ENCODE results near the gene NCOA1.
"Not testable (repeated sequence)": the region's sequence is repeated elsewhere in the genome, so short reads cannot be mapped to it uniquely, and the experiment has no call there.

The NCOA1 gene

DNA sequence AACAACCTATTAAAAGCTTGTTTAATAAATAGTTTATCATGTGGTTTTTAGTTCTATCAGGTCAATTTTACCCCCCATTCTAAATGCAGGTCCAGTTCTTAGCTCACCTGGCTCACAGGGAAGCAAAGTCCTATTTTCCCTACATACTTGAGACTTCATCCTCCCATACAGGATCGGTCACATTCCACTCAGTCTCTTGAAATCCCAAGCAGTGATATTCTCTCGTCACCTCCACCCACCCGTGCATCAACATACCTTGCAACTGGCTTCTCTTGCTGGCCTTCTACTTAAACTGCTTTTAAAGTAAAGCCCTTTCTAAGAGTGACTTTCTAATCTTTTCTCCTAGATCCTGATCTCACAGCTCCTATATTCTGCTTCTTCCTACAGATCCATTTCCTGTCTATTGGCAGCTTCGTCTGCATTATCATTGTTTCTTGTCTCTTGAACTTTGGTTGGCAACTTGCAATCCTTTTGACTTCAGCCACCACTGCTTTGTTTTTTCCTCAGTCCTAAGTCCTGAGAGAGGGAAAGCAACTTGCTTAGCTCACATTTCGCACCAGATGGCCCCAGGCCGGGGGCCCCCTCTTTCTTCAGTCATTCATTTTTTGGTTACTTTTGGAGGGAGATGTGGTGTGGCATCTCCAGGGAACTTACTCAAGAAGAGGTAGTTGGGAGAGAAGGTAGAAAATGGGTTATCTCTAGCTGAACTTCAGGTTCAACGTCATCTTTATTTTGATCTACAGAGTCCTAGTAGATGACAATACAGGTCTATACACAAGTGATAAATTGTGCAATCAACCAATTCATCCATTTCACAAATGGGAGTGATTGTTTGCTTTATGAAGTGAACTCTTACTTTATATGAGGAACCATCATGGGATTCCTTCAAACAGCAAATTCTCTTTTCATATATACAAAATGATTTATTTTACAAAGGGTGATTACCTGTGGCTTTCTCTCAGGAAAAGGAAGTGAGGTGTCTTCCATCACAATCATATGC lies 23.9 kb upstream of the NCOA1 start:
- in situ Hi-C loops (cut with MboI; ENCODE audit: low sequenced_read_pairs, unreplicated experiment): no loop called here
- TF ChIP-seq, protein P1, sequence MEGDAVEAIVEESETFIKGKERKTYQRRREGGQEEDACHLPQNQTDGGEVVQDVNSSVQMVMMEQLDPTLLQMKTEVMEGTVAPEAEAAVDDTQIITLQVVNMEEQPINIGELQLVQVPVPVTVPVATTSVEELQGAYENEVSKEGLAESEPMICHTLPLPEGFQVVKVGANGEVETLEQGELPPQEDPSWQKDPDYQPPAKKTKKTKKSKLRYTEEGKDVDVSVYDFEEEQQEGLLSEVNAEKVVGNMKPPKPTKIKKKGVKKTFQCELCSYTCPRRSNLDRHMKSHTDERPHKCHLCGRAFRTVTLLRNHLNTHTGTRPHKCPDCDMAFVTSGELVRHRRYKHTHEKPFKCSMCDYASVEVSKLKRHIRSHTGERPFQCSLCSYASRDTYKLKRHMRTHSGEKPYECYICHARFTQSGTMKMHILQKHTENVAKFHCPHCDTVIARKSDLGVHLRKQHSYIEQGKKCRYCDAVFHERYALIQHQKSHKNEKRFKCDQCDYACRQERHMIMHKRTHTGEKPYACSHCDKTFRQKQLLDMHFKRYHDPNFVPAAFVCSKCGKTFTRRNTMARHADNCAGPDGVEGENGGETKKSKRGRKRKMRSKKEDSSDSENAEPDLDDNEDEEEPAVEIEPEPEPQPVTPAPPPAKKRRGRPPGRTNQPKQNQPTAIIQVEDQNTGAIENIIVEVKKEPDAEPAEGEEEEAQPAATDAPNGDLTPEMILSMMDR (IDR thresholded peaks at IDR 0.05; ENCODE audit: borderline replicate concordance, control extremely low read depth, extremely low read depth, insufficient read depth, missing control alignments): no peak
- DNase-seq (ENCODE audit: low spot score): no peak

DNA sequence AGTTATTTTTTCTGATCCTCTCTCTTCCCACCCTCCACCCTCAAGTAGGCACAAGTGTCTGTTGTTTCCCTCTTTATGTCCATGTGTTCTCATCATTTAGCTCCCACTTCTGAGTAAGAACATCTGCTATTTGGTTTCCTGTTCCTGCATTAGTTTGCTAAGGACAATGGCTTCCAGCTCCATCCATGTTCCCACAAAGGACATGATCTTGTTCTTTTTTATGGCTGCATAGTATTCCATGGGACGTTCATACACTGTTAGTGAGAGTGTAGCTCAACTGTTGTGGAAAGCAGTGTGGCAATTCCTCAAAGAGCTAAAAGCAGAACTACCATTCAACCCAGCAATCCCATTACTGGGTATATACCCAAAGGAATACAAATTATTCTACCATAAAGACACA lies 22.6 kb upstream of the NCOA1 start:
- DNase-seq (ENCODE audit: low spot score); in situ Hi-C loops (cut with MboI; ENCODE audit: low sequenced_read_pairs, unreplicated experiment): not testable (repeated sequence)

DNA sequence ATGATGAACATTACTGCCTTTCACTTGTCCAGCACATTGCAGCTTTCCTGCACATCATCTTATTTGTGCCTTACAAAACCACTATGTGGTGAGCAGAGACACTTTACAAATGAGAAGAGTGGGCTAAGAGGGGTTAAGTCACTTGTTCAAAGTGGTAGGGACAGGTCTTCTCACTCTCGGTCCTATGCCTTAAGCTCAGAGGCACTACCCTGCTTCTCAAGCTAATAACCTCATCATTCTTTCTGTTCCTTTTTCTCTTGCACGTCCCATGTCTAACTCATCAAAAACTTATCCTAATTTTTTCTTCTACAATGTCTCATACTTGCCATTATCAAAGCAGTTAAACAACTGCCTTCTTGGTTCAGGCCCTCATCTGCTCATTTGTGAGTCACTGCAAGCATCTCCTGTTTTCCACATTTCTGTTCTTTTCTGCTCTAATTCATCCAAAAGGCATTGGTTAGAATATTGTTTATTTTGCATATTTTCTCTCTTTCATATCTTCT lies 21.9 kb upstream of the NCOA1 start:
- TF ChIP-seq, protein P1 (IDR thresholded peaks at IDR 0.05; ENCODE audit: borderline replicate concordance, control extremely low read depth, extremely low read depth, insufficient read depth, missing control alignments): no peak
- in situ Hi-C loops (cut with MboI; ENCODE audit: low sequenced_read_pairs, unreplicated experiment): no loop called here
- no peak for DNase-seq (ENCODE audit: low spot score)

DNA sequence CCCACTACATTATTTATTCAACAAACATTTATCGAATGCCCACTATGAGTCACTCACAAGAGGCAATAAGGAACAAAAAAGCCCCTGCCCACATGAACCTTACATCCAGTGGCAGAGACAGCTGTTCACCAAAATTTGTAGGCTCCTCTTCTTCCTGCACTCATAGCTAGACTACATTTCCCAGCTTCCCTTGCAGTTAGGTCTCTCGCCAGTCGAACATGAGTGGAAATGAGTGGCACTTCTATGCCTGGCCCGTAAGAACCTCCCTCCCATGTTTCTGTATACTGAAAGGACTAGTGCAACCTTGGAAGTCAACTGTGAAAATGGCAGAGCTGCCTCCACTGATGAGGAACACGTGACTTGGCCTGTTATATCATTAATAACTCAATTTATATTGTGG lies 19.4 kb upstream of the NCOA1 start:
- DNase-seq (ENCODE audit: low spot score): no peak
- in situ Hi-C loops (cut with MboI; ENCODE audit: low sequenced_read_pairs, unreplicated experiment): no loop called here
- TF ChIP-seq, protein P1 (IDR thresholded peaks at IDR 0.05; ENCODE audit: borderline replicate concordance, control extremely low read depth, extremely low read depth, insufficient read depth, missing control alignments): no peak

DNA sequence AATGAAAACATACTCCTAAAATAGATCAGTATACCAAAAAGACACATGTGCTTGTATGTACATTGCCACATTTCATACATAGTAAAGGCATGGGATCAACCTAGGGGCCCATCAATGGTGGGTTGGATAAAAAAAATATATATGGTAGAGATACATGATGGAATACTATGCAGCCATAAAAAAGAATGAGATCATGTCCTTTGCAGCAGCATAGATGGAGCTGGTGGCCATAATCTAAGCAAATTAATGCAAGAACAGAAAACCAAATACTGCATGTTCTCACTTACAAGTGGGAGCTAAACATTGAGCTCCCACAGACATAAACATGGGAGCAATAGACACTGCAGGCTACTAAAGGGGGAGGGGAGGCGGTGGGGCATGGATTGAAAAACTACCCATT lies 18.6 kb upstream of the NCOA1 start:
- TF ChIP-seq, protein P1 (IDR thresholded peaks at IDR 0.05; ENCODE audit: borderline replicate concordance, control extremely low read depth, extremely low read depth, insufficient read depth, missing control alignments): no peak
- DNase-seq (ENCODE audit: low spot score): no peak
- in situ Hi-C loops (cut with MboI; ENCODE audit: low sequenced_read_pairs, unreplicated experiment): no loop called here

DNA sequence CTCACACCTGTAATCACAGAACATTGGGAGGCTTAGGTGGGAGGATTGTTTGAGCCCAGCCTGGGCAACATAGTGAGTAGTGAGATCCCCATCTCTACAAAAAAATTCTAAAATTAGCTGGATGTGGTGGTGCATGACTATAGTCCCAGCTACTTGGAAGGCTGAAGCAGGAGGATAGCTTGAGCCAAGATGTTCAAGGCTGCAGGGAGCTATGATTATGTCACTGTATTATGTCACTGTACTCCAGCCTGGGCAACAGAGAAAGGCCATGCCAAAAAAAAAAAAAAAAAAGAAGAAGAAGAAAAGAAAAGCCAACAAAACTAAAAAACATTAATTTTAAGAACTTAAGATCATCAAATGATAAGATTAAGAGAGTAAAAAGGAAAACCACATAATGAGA lies 17.4 kb upstream of the NCOA1 start:
- no peak for DNase-seq (ENCODE audit: low spot score)
- TF ChIP-seq, protein P1 (IDR thresholded peaks at IDR 0.05; ENCODE audit: borderline replicate concordance, control extremely low read depth, extremely low read depth, insufficient read depth, missing control alignments): no peak
- in situ Hi-C loops (cut with MboI; ENCODE audit: low sequenced_read_pairs, unreplicated experiment): no loop called here

DNA sequence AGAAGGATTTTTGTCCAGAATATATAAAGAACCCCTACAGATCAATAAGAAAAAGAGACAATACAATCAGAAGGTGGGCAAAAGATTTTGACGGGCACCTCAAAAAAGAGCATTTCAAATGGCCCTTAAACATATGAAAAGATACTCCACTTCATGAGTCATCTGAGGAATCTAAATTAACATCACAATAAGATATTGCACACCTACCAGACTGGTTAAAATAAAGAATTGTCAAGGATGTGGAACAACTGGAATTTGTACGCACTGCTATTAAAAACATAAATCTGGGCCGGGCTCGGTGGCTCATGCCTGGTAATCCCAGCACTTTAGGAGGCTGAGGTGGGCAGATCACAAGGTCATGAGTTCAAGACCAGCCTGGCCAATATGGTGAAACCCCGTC lies 17.0 kb upstream of the NCOA1 start:
- no peak for DNase-seq (ENCODE audit: low spot score)
- TF ChIP-seq, protein P1 (IDR thresholded peaks at IDR 0.05; ENCODE audit: borderline replicate concordance, control extremely low read depth, extremely low read depth, insufficient read depth, missing control alignments): no peak
- in situ Hi-C loops (cut with MboI; ENCODE audit: low sequenced_read_pairs, unreplicated experiment): no loop called here

Measured in GM13976 (cell line).